SK-N-SH treated with all-trans-retinoic acid at 6 μM for 48 hours (cell line): ENCODE data around the gene IFI6.

Experiments
- ATAC-seq: fragments of 200-7000 bp; cut with Tn5 transposase; 3 replicates; pipeline ENCODE4 v1.9.1; 2020; ENCODE audit warnings: mild to moderate bottlenecking, moderate library complexity
- ARNTL ChIP-seq: fragments of 450-650 bp; formaldehyde crosslinking; IDR thresholded peaks from 2 replicates; pipeline ENCODE4 v1.5.0; 2020; ENCODE audit warnings: low read depth, mild to moderate bottlenecking, moderate library complexity, borderline replicate concordance
- BACH2 ChIP-seq: fragments of 250-450 bp; sonication (Bioruptor Pico); IDR thresholded peaks from 2 replicates; pipeline ENCODE4 v1.9.0; 2021; ENCODE audit warnings: mild to moderate bottlenecking, borderline replicate concordance
- CREB5 ChIP-seq: fragments of 250-450 bp; sonication (Bioruptor Pico); IDR thresholded peaks from 2 replicates; pipeline ENCODE4 v1.5.1; 2020; ENCODE audit warnings: low read depth, mild to moderate bottlenecking, moderate library complexity
- CSDC2 ChIP-seq: fragments of 250-450 bp; sonication (Bioruptor Pico); IDR thresholded peaks from 2 replicates; pipeline ENCODE4 v1.5.0; 2020; ENCODE audit warnings: mild to moderate bottlenecking, moderate library complexity
- ESRRG ChIP-seq: fragments of 250-450 bp; sonication (Bioruptor Pico); IDR thresholded peaks from 2 replicates; pipeline ENCODE4 v1.6.1; 2021; ENCODE audit warnings: mild to moderate bottlenecking
- GLIS3 ChIP-seq: fragments of 250-450 bp; sonication (Bioruptor Pico); IDR thresholded peaks from 2 replicates; pipeline ENCODE4 v1.5.0; 2020; ENCODE audit warnings: mild to moderate bottlenecking, moderate library complexity
- OSR1 ChIP-seq: fragments of 250-450 bp; sonication (Bioruptor Pico); IDR thresholded peaks from 2 replicates; pipeline ENCODE4 v1.8.0; 2022; ENCODE audit warnings: moderate library complexity, mild to moderate bottlenecking, inconsistent platforms
- PATZ1 ChIP-seq: fragments of 250-450 bp; sonication (Bioruptor Pico); IDR thresholded peaks from 2 replicates; pipeline ENCODE4 v1.8.0; 2020; ENCODE audit warnings: mild to moderate bottlenecking, moderate library complexity, borderline replicate concordance
- PPARA ChIP-seq: fragments of 250-450 bp; sonication (Bioruptor Pico); IDR thresholded peaks from 2 replicates; pipeline ENCODE4 v1.5.0; 2020; ENCODE audit warnings: mild to moderate bottlenecking, borderline replicate concordance
- RARB ChIP-seq: fragments of 250-450 bp; sonication (Bioruptor Pico); IDR thresholded peaks from 2 replicates; pipeline ENCODE4 v1.8.0; 2021; ENCODE audit warnings: mild to moderate bottlenecking, moderate library complexity
- SNAI2 ChIP-seq: fragments of 250-450 bp; sonication (Bioruptor Pico); IDR thresholded peaks from 2 replicates; pipeline ENCODE4 v1.5.0; 2020; ENCODE audit warnings: mild to moderate bottlenecking, moderate library complexity
- TCF4 ChIP-seq: fragments of 250-450 bp; sonication (Bioruptor Pico); IDR thresholded peaks from 2 replicates; pipeline ENCODE4 v1.8.0; 2021; ENCODE audit warnings: mild to moderate bottlenecking, moderate library complexity, borderline replicate concordance
- TSHZ2 ChIP-seq: fragments of 250-450 bp; sonication (Bioruptor Pico); IDR thresholded peaks from 2 replicates; pipeline ENCODE4 v1.5.0; 2020; ENCODE audit warnings: mild to moderate bottlenecking, moderate library complexity
- ZC3H10 ChIP-seq: fragments of 250-450 bp; sonication (Bioruptor Pico); IDR thresholded peaks from 2 replicates; pipeline ENCODE4 v1.5.1; 2021; ENCODE audit warnings: mild to moderate bottlenecking, moderate library complexity
- ZFP3 ChIP-seq: fragments of 250-450 bp; sonication (Bioruptor Pico); IDR thresholded peaks from 2 replicates; pipeline ENCODE4 v1.5.0; 2020; ENCODE audit warnings: mild to moderate bottlenecking, moderate library complexity
- ZFP30 ChIP-seq: fragments of 450-650 bp; formaldehyde crosslinking; IDR thresholded peaks from 2 replicates; pipeline ENCODE4 v1.5.0; 2022; ENCODE audit warnings: mild to moderate bottlenecking, moderate library complexity
- ZNF565 ChIP-seq: fragments of 450-650 bp; formaldehyde crosslinking; conservative IDR thresholded peaks from 2 replicates; pipeline ENCODE4 v1.5.0; 2020; ENCODE audit warnings: low read depth, mild to moderate bottlenecking, moderate library complexity
- ZNF70 ChIP-seq: fragments of 450-650 bp; formaldehyde crosslinking; IDR thresholded peaks from 2 replicates; pipeline ENCODE4 v1.5.0; 2020; ENCODE audit warnings: mild to moderate bottlenecking, moderate library complexity
- ZNF8 ChIP-seq: fragments of 450-650 bp; formaldehyde crosslinking; IDR thresholded peaks from 2 replicates; pipeline ENCODE4 v1.5.0; 2020; ENCODE audit warnings: mild to moderate bottlenecking, moderate library complexity
- TF ChIP-seq, protein P1 (sequence below): fragments of 250-450 bp; sonication (Bioruptor Pico); IDR thresholded peaks from 2 replicates; pipeline ENCODE4 v1.8.0; 2021; ENCODE audit warnings: low read depth, mild to moderate bottlenecking, moderate library complexity, borderline replicate concordance

The IFI6 gene

GRCh38 chr1:27658951-27659496 lies 13.0 kb downstream of the IFI6 start:
- TF ChIP-seq GLIS3 (CRISPR knock-in tag): no peak
- TF ChIP-seq ZC3H10 (CRISPR knock-in tag): no peak
- TF ChIP-seq PPARA (CRISPR knock-in tag): no peak
- TF ChIP-seq CSDC2 (CRISPR knock-in tag): no peak
- TF ChIP-seq ZNF70 (CRISPR knock-in tag): no peak
- no peak for TF ChIP-seq BACH2 (CRISPR knock-in tag)
- TF ChIP-seq ESRRG (CRISPR knock-in tag): no peak
- TF ChIP-seq RARB (CRISPR knock-in tag): no peak
- TF ChIP-seq ZNF565 (CRISPR knock-in tag): no peak
- TF ChIP-seq ARNTL (CRISPR knock-in tag): no peak
- no peak for TF ChIP-seq ZFP30 (CRISPR knock-in tag)
- TF ChIP-seq, protein P1, sequence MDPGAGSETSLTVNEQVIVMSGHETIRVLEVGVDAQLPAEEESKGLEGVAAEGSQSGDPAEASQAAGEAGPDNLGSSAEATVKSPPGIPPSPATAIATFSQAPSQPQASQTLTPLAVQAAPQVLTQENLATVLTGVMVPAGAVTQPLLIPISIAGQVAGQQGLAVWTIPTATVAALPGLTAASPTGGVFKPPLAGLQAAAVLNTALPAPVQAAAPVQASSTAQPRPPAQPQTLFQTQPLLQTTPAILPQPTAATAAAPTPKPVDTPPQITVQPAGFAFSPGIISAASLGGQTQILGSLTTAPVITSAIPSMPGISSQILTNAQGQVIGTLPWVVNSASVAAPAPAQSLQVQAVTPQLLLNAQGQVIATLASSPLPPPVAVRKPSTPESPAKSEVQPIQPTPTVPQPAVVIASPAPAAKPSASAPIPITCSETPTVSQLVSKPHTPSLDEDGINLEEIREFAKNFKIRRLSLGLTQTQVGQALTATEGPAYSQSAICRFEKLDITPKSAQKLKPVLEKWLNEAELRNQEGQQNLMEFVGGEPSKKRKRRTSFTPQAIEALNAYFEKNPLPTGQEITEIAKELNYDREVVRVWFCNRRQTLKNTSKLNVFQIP: no peak
- no peak for TF ChIP-seq TSHZ2
- TF ChIP-seq ZFP3 (CRISPR knock-in tag): no peak
- peak; percentile 5; the same call in 2 of the 3 replicates for ATAC-seq

- no peak for TF ChIP-seq TCF4
- TF ChIP-seq ZNF70 (CRISPR knock-in tag): no peak
- TF ChIP-seq ZNF8 (CRISPR knock-in tag): no peak
- TF ChIP-seq SNAI2 (CRISPR knock-in tag): no peak
- no peak for TF ChIP-seq ARNTL (CRISPR knock-in tag)
- no peak for TF ChIP-seq GLIS3 (CRISPR knock-in tag)
- TF ChIP-seq OSR1 (CRISPR knock-in tag): no peak
- TF ChIP-seq PATZ1 (CRISPR knock-in tag): no peak
- ATAC-seq: no peak
Measured at GRCh38 chr1:27656157-27656893, 15.7 kb downstream of the IFI6 start.

DNA sequence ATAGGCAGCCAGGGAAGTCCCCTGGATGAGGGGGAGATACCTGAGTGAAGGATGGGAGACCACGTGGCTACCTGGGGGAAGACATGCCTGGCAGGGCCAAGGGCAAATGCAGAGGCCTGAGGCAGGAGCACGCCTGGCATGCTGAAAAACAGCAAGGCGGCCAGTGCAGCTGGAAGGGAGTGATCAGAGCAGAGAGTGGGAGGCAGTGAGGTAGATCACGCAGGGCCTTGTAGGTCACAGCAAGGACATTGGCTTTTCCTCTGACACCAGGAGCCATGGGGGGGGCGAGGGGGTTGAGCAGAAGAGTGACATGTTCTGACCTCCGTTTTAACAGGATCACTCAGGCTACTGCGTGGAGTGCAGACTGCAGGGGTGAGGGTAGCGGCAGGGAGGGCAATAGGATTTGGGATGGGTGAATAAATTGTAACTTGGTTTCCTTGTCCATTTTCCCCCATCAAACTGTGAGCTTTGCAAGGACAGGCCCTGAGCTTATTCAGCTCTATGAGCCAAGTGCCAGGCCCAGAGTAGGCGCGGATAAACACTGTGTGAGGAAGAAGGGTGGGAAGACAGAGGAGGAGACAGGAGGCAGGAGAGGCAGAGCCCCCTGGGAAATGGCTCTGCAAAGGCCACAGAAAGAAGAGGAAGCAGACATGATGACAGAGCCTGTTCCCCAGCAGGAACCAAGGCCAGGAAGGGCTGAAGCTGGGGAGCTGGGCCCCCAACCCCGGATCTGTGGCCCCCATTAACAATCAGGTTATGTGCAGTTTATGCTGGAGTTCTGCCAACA lies 16.6 kb downstream of the IFI6 start:
- TF ChIP-seq TSHZ2 (no peak), RARB (CRISPR knock-in tag) (no peak), CREB5 (CRISPR knock-in tag) (no peak), ZFP3 (CRISPR knock-in tag) (no peak)
- no peak for ATAC-seq
